ENCODE measurements around the gene HBE1. TPM values are rescaled to one million over a fixed set of nuclear protein-coding genes. Genes with fewer than 3 reads are reported as not detected.

HBE1 gene
- total and polyA plus RNA-seq, 2 experiments from 2014 or later: not detected

DNA sequence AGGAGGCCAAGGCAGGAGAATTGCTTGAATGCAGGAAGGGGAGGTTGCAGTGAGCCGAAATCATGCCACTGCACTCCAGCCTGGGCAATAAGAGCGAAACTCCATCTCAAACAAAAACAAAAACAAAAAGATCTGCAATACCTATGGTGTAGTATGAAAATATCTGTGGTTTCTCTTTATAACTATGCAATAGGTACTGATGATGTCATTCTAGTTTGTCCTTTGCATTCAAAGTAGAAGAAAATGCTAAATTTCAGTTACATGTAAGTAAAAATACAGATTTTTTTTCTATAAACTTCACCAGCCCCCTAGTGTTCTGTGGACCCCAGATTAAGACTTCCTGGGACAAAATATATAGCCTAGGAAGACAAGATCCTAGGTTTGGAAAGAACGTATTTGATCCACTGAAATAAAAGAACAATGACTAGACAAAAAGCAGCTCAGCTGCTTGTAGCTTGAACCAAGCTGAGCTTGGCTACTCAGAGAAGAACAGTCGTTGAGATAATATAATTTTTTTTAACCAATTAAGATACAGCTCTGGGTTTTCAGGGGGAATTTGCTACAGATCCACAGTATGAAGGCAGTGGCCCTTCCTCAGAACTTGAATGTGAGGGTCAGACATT is 2.8 kb upstream of the HBE1 start:
- Mint-ChIP-seq H3K9me3 (no peaks in the 10 kb centered on the region), H3K27me3 (ENCODE audit: insufficient read depth, low read depth, poor library complexity) (no peaks in the 10 kb centered on the region), H3K4me1 (peaks cover 5% of the 10 kb centered on the region; the same call in 2 of the 3 replicates), H3K4me3 (no peak overlapping the region), H3K36me3 (ENCODE audit: low read depth) (no peaks in the 10 kb centered on the region), H3K27ac (no peak overlapping the region)
- H2AFZ ChIP-seq: no peak overlapping the region
- no peak overlapping the region for H3K4me3 ChIP-seq
- DNase-seq (ENCODE audit: low spot score): no peak
- no peaks in the 10 kb centered on the region for H3K27me3 ChIP-seq (ENCODE audit: insufficient read depth)
- H3K4me1 ChIP-seq (ENCODE audit: insufficient read depth): no peaks in the 10 kb centered on the region
- no peaks in the 10 kb centered on the region for H3F3A ChIP-seq (replicated peaks; ENCODE audit: low read depth)
- H3K36me3 ChIP-seq (ENCODE audit: insufficient read depth): no peaks in the 10 kb centered on the region
- no peaks in the 10 kb centered on the region for H3K9me2 ChIP-seq (ENCODE audit: insufficient read depth)
- no peak overlapping the region for H3K4me2 ChIP-seq
- no peak overlapping the region for H3K27ac ChIP-seq (ENCODE audit: low read depth)
- no peak for ATAC-seq
- no peaks in the 10 kb centered on the region for H4K20me1 ChIP-seq (replicated peaks; ENCODE audit: insufficient read depth)
- no peak for TF ChIP-seq EZH2phosphoT487 (IDR thresholded peaks at IDR 0.05; ENCODE audit: unreplicated experiment)
- TF ChIP-seq, protein P1, sequence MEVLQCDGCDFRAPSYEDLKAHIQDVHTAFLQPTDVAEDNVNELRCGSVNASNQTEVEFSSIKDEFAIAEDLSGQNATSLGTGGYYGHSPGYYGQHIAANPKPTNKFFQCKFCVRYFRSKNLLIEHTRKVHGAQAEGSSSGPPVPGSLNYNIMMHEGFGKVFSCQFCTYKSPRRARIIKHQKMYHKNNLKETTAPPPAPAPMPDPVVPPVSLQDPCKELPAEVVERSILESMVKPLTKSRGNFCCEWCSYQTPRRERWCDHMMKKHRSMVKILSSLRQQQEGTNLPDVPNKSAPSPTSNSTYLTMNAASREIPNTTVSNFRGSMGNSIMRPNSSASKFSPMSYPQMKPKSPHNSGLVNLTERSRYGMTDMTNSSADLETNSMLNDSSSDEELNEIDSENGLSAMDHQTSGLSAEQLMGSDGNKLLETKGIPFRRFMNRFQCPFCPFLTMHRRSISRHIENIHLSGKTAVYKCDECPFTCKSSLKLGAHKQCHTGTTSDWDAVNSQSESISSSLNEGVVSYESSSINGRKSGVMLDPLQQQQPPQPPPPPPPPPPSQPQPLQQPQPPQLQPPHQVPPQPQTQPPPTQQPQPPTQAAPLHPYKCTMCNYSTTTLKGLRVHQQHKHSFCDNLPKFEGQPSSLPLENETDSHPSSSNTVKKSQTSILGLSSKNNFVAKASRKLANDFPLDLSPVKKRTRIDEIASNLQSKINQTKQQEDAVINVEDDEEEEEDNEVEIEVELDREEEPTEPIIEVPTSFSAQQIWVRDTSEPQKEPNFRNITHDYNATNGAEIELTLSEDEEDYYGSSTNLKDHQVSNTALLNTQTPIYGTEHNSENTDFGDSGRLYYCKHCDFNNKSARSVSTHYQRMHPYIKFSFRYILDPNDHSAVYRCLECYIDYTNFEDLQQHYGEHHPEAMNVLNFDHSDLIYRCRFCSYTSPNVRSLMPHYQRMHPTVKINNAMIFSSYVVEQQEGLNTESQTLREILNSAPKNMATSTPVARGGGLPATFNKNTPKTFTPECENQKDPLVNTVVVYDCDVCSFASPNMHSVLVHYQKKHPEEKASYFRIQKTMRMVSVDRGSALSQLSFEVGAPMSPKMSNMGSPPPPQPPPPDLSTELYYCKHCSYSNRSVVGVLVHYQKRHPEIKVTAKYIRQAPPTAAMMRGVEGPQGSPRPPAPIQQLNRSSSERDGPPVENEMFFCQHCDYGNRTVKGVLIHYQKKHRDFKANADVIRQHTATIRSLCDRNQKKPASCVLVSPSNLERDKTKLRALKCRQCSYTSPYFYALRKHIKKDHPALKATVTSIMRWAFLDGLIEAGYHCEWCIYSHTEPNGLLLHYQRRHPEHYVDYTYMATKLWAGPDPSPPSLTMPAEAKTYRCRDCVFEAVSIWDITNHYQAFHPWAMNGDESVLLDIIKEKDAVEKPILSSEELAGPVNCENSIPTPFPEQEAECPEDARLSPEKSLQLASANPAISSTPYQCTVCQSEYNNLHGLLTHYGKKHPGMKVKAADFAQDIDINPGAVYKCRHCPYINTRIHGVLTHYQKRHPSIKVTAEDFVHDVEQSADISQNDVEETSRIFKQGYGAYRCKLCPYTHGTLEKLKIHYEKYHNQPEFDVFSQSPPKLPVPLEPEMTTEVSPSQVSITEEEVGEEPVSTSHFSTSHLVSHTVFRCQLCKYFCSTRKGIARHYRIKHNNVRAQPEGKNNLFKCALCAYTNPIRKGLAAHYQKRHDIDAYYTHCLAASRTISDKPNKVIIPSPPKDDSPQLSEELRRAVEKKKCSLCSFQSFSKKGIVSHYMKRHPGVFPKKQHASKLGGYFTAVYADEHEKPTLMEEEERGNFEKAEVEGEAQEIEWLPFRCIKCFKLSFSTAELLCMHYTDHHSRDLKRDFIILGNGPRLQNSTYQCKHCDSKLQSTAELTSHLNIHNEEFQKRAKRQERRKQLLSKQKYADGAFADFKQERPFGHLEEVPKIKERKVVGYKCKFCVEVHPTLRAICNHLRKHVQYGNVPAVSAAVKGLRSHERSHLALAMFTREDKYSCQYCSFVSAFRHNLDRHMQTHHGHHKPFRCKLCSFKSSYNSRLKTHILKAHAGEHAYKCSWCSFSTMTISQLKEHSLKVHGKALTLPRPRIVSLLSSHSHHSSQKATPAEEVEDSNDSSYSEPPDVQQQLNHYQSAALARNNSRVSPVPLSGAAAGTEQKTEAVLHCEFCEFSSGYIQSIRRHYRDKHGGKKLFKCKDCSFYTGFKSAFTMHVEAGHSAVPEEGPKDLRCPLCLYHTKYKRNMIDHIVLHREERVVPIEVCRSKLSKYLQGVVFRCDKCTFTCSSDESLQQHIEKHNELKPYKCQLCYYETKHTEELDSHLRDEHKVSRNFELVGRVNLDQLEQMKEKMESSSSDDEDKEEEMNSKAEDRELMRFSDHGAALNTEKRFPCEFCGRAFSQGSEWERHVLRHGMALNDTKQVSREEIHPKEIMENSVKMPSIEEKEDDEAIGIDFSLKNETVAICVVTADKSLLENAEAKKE (CRISPR knock-in tag; IDR thresholded peaks at IDR 0.05): no peak
- TF ChIP-seq ZNF331 (CRISPR knock-in tag; IDR thresholded peaks at IDR 0.05; ENCODE audit: low read depth): no peak
- no peaks in the 10 kb centered on the region for H3K79me2 ChIP-seq (replicated peaks; ENCODE audit: insufficient read depth)

DNA sequence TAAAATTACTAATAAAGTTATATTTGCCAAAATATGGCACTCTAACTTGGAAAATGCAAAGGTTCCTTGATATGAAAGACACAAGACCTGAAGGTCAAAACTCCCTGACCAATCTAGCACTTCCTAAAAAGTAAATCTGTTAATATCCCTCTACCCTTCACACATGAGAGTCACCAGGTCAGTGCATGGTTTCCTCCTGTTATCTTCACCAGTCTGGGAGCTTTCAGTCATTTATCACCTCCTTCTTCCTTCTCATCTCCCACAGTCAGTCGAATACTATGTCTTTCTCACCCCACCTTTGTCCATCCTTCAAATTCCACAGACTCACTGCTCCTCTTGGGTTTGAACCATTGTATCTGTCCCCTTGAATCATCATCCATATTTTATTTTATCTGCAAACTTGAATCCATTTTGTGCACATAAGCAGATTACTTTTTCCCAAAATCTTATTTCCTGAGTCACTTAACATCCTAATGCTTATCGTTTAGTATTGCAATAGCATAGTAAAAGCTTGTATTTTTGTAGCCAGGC is 2.6 kb downstream of the HBE1 start:
- Mint-ChIP-seq H3K27ac (no peak overlapping the region), H3K36me3 (ENCODE audit: low read depth) (no peaks in the 10 kb centered on the region), H3K4me3 (no peak overlapping the region), H3K4me1 (peaks cover 5% of the 10 kb centered on the region; the same call in 2 of the 3 replicates), H3K9me3 (peaks cover 4% of the 10 kb centered on the region; the same call in 2 of the 3 replicates), H3K27me3 (ENCODE audit: insufficient read depth, low read depth, poor library complexity) (peaks cover 2% of the 10 kb centered on the region)
- no peaks in the 10 kb centered on the region for H3K27me3 ChIP-seq (ENCODE audit: insufficient read depth)
- H3K4me1 ChIP-seq (ENCODE audit: insufficient read depth): no peaks in the 10 kb centered on the region
- H3K4me3 ChIP-seq: no peak overlapping the region
- TF ChIP-seq, protein P1 (CRISPR knock-in tag; IDR thresholded peaks at IDR 0.05): no peak
- TF ChIP-seq POLR2AphosphoS5 (IDR thresholded peaks at IDR 0.05; ENCODE audit: low read depth): no peak
- no peak overlapping the region for H3K27ac ChIP-seq (ENCODE audit: low read depth)
- DNase-seq (ENCODE audit: low spot score) (no peak), ATAC-seq (no peak)
- no peak overlapping the region for H2AFZ ChIP-seq
- H3F3A ChIP-seq (replicated peaks; ENCODE audit: low read depth): no peaks in the 10 kb centered on the region
- no peaks in the 10 kb centered on the region for H3K9me2 ChIP-seq (ENCODE audit: insufficient read depth)
- H3K36me3 ChIP-seq (ENCODE audit: insufficient read depth): no peaks in the 10 kb centered on the region
- H3K4me2 ChIP-seq: no peak overlapping the region
- H3K79me2 ChIP-seq (replicated peaks; ENCODE audit: insufficient read depth): no peaks in the 10 kb centered on the region
- no peaks in the 10 kb centered on the region for H4K20me1 ChIP-seq (replicated peaks; ENCODE audit: insufficient read depth)
